CD4-positive, alpha-beta T cell treated with Interleukin-12 subunit alpha and Interleukin-12 subunit beta, for 1 hour (primary cell): ENCODE measurements around the gene PIAS4.

Source experiments
- DNase-seq: peaks from one replicate; pipeline ENCODE4 v3.0.0-alpha.2; 2020

Gene PIAS4

DNA sequence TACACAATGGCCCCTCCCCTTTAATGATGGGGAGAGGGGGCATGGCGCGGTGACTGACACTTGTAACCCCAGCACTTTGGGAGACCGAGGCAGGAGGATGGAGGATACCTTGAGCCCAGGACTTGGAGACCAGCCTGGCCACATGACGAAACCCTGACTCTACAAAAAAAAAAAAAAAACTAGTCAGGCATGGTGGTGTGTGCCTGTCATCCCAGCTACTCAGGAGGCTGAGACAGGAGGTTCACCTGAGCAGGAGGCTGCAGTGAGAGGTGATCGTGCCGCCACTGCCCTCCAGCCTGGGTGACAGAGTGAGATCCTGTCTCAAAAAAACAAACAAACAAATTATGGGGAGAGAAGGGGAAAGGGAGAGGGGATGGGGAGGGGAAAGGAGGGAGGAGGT is 72.9 kb downstream of the PIAS4 start:
- no peak for DNase-seq

DNA sequence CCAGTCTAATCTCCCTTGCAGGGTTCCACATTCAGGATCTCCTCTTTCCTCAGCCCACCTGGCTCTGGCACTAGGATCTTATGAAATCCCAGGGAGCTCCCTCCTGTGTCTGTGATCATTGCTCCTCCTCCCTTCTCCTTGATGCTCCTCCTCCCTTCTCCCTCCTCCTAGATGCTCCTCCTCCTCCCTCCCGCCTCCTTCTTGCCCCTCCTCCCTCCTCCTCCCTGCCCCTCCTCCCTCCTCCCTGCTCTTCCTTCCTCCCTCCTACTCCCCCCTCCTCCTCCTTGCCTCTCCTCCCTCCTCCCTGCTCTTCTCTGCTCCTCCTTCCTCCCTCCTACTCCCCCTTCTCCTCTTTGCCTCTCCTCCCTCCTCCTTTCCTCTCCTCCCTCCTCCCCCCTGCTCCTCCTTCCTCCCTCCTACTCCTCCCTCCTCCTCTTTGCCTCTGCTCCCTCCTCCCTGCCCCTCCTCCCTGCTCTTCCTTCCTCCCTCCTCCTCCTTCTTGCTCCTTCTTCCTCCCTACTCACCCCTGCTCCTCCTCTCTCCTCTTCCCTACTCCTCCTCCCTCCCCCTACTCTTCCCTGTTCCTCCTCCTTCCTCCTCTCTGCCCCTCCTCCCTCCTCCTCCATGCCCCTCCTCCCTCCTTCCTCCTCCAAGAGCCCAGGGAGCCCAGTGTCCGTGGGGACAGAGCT is 74.0 kb downstream of the PIAS4 start:
- DNase-seq: no peak

DNA sequence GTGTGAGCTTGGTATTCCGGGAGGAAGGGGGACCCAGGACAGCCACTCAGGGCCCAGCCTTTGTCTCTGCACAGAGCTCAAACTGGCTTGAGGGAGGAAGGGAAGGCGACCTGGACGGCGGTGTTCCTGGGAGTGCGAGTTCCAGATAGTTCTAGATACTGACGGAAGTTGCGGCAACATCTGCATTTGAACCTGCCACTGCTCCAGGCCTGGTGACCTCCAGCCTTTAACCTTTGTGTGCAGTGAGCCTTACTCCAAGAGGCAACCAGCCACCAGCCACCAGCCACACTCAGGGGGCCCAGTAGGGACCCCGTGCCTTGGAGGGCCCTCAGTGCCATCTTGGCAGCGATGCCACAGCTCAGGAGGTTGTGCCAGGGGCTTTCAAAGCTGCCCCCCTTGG is 74.6 kb downstream of the PIAS4 start:
- no peak for DNase-seq

DNA sequence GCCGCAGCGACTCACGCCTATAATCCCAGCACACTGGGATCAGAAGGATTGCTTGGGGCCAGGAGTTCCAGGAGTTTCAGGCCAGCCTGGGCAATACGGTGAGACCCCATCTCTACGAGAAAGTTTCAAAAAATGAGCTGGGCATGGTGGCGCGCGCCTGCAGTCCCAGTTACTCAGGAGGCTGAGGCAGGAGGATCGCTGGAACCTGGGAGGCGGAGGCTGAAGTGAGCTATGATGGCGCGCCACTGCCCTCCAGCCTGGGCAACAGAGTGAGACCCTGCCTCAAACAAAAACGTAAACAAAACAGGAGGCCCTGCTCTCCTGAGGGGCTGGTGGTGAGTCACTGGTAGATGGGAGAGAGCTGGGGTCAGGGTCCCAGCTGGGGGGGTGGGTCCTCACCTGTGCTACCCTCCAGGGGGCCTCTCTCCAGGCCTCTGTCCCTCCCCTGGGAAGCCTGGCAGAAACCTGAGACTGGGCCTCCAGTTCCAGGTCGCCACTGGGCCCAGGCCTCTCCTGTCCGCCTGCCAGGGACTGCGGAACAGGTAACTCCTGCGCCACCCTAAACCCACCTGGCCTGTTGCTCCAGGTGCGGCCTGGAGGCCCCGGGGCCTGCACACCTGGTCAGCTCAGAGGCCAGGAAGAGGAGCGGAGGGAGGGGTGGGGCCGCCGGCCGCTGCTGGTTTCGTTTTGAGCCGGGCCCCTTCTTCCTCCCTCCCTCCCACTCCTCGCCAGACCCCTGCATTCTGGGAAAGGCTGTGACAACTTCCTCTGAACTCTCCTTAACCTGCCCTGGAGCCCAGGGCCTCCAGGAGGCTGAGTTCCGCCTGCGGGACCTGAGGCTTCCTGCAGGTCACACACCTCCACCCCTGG is 76.4 kb downstream of the PIAS4 start:
- DNase-seq: peak; percentile 69

DNA sequence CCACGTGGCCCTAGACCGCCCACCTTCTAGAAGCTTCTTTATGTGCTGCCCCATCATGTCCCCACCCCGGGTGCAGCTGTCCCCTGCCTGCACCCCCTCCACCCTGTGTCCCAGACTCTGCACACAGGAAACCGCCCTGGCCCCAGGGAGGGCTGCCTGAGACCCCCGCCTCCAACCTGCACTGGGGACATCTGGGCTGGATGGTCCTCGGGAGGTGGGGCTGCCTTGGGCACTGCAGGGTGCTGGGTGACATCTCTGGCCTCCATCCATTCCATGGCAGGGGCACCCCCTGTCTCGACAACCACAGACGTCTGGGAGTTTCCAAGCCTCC is 77.0 kb downstream of the PIAS4 start:
- DNase-seq: no peak

DNA sequence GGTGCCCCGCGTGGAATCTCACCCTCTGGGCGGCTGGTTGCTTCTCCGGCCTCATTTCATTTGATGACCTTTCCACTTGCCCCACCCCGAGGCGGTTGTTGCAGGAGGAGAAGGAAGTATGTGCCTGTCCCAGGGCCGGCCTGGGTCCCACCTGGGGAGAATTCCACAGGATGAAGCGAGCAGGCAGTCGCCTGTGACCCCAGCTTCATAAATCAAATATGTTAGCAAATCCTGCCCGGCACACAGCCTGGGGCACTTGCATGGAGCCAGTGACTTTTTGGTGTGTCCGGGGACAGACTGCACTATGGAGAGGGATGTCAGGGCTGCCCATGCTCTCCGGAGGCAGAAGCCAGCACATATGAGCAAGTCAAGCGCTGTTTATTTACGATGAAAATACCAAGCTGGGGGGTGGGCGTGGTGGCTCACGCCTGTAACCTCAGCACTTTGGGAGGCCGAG is 78.9 kb downstream of the PIAS4 start:
- DNase-seq: no peak

DNA sequence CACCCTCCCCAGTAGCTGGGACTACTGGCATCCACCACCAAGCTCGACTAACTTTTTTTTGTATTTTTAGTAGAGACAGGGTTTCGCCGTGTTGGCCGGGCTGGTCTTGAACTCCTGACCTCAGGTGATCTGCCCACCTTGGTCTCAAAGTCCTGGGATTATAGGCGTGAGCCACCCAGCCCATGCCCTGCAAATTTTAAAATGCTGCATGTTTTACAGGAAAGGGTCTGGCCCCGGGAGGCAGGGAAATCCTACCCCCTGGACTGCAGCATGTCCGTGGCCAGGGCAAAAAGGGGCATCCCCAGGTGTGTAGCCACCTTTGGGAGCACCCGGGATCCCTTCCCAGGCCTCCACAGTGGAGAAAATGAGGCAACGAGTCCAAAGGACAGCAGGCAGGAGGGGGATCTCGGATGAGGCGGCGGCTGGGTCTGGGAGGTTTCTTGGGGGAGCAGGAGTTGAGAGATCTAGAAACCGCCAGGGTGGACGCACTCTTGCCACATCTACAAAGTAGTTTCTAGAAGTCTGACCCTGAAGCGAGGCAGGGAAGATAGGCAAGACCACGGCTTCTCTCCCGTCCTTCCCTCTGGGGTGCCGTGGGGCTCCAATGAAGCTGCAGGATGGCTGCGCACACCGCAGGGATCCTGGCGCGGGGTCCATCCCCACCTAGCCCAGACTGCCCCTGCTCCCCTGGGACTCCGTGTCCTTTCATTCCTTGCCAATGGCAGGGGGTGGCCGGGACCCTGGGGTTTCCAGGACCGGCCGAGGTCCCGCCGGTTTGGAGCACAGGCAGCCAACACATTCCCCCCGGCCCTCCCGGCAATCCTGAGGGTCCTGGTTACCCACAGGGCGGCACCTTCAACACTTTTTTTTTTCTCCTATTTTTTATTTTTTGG is 80.5 kb downstream of the PIAS4 start:
- no peak for DNase-seq

DNA sequence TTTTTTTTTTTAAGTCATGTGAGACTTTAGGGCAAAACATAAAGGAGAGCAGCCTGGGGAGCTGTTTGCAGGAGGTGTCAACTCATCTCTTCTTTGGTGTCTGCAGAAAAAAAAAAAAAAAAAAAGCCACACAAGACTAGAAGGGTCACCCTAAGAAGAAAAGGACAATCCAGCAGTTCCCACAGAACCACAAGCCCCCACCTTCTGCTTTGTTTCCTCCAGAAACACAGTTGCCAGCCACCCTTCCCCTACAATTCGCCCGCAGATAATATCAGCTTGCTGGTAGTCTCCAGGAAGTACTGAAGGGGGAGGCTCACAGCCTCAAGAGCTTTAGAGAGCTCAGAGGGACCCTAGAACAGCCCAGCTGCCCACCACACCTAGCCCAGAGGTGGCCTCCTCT is 81.4 kb downstream of the PIAS4 start:
- peak; percentile 76 for DNase-seq
